Esophagus squamous epithelium (tissue), 5 donors: ENCODE measurements around the gene PORCN. TPM values are rescaled to one million over a fixed set of nuclear protein-coding genes. Genes with fewer than 3 reads are reported as not detected.
"Not testable (repeated sequence)": the region's sequence is repeated elsewhere in the genome, so short reads cannot be mapped to it uniquely, and the experiment has no call there.

Source experiments
- DNase-seq: peaks from one replicate; lab custom pipeline; 2025; lab: John Stamatoyannopoulos, UW
- H3K27ac ChIP-seq, 4 donors: fragments of 200-600 bp; sonication (generic); one replicate each; pipeline ENCODE4 v1.5.1; 2016 to 2019; ENCODE audit warnings: mild to moderate bottlenecking in 1 of 4
- H3K27me3 ChIP-seq, 4 donors: fragments of 200-600 bp; sonication (generic); 1 replicate in 3 of 4; 2 replicates in 1 of 4; pipeline versions ENCODE4 v1.5.1 to v1.6.0; 2017 to 2021; ENCODE audit warnings: antibody characterized with exemption in 1 of 4
- H3K36me3 ChIP-seq, 3 donors: fragments of 200-600 bp; sonication (generic); one replicate each; pipeline ENCODE4 v1.5.1; 2016 to 2019
- H3K4me1 ChIP-seq, 3 donors: fragments of 200-600 bp; sonication (generic); one replicate each; pipeline ENCODE4 v1.5.1; 2017 to 2019
- H3K4me3 ChIP-seq, 4 donors: fragments of 200-600 bp; sonication (generic); 1 replicate in 3 of 4; 2 replicates in 1 of 4; pipeline ENCODE4 v1.5.1; 2016 to 2019; ENCODE audit warnings: mild to moderate bottlenecking in 2 of 4, moderate library complexity in 1 of 4
- H3K9me3 ChIP-seq, 3 donors: fragments of 200-600 bp; sonication (generic); one replicate each; pipeline ENCODE4 v1.5.1; 2016 to 2019
- CTCF ChIP-seq, 6 experiments: fragments of 450-650 bp in 4 of 6; fragments of 200-600 bp in 2 of 6; sonication (generic) in 2 of 6; IDR thresholded peaks; one replicate each; pipeline ENCODE4 v1.5.1; 2016 to 2019; ENCODE audit warnings: antibody characterized with exemption in 6 of 6, mild to moderate bottlenecking in 4 of 6, moderate library complexity in 4 of 6
- POLR2A ChIP-seq, 4 donors: fragments of 450-650 bp; IDR thresholded peaks; one replicate each; pipeline ENCODE4 v1.6.1; 2017; ENCODE audit warnings: antibody characterized with exemption in 4 of 4, mild to moderate bottlenecking in 4 of 4, moderate library complexity in 3 of 4
- WGBS, 2 donors: methylation state at CpG; one replicate each; pipeline ENCODE4 v1.1.5; 2018; 5-methylcytosine and 5-hydroxymethylcytosine counted together
- intact Hi-C: fragments of 100-400 bp; cut with DNase I; formaldehyde crosslinking; loops from one replicate; pipeline ENCODE4 v1.15.0; 2022
- total RNA-seq, 4 donors: library from RNA; depleted of rRNA; stranded (reverse); fragments of >200 nt; gene quantifications; one replicate each; pipeline ENCODE4 v1.1.0, GENCODE V29; 2016
- donor health status: DM: yes; HTN: yes; CAD: no.

The PORCN gene
- total RNA-seq, 4 donors from 2014 or later = 11.2 to 25.8 (median 17.6) TPM

DNA sequence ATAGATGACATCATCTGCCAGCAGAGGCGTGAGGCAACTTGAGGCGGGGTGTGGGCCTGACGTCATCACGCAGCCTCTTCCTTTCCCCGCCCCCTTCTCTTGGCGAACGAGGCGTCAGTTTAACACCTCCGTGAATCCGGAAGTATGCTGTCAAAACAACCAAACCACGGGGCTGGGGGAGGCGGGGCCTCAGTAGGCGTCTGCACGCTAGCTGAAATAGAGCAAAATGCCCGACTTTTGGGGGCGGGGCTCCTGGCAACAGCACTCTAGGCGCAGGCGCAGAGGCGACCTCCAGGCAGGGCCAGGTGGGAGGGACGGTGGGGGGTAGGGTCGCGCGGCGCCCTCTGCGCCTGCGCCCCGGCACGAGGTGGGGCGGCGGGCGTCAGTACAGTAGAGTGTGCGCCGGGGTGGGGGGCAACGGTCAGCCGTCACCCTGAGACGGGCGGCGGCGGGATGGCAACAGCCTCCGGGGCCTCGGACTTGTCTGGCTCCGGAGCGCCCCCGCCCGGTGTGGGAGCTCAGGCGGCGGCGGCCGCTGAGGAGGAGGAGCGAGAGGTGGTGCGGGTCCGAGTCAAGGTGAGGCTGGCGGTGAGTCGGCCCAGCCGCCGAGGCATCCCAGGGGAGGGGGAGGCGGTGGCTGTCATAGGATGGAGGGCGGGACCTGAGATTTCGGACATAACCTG is 30.7 kb downstream of the PORCN start, which contains the start of gene TBC1D25:
TBC1D25 (plus strand) TSS at position 370 of the 683 bp plus-strand sequence; CDS start at position 454, 84 bp downstream.
- intact Hi-C loops = no loop called here
- WGBS, 2 donors = 0 to 49% methylated on average over 1 to 11 of the region's 59 CpGs
- peak; percentile 83 for DNase-seq
- peak within 1 kb of the TSS; percentile 87 to 95 (median 90) for H3K27ac ChIP-seq
- TF ChIP-seq CTCF (IDR thresholded peaks at IDR 0.05) = peak in 5 of 6 experiments; percentile 17 to 45 (median 29)
- TF ChIP-seq POLR2A (IDR thresholded peaks at IDR 0.05) = peak in 2 of 4 donors; percentile 46 to 60
- H3K4me3 ChIP-seq = peak within 1 kb of the TSS; percentile 59 to 81 (median 67)
- peaks cover 0 to 18% (median 6%) of the 10 kb centered on the region in 3 donors for H3K4me1 ChIP-seq
- no peaks in the 10 kb centered on the region for H3K9me3 ChIP-seq
- H3K36me3 ChIP-seq = peaks cover 0 to 25% (median 0%) of the 10 kb centered on the region in 3 donors
- H3K27me3 ChIP-seq = no peaks in the 10 kb centered on the region

GRCh38 chrX:48540028-48540375 is 31.2 kb downstream of the PORCN start:
- H3K27ac ChIP-seq = peak overlapping the region; percentile 87 to 95 (median 90)
- DNase-seq = no peak
- intact Hi-C loops = no loop called here
- WGBS, 2 donors = 0 to 45% methylated on average over 12 of the region's 12 CpGs
- H3K4me1 ChIP-seq = peaks cover 0 to 18% (median 6%) of the 10 kb centered on the region in 3 donors
- H3K4me3 ChIP-seq = peak overlapping the region; percentile 59 to 81 (median 67)
- peaks cover 0 to 30% (median 5%) of the 10 kb centered on the region in 3 donors for H3K36me3 ChIP-seq
- H3K9me3 ChIP-seq = no peaks in the 10 kb centered on the region
- TF ChIP-seq POLR2A (IDR thresholded peaks at IDR 0.05) (no peak), CTCF (IDR thresholded peaks at IDR 0.05) (peak in 1 of 6 experiments; percentile 0)
- H3K27me3 ChIP-seq = no peaks in the 10 kb centered on the region

- TF ChIP-seq CTCF (IDR thresholded peaks at IDR 0.05) (no peak), POLR2A (IDR thresholded peaks at IDR 0.05) (no peak)
- no peaks in the 10 kb centered on the region for H3K27me3 ChIP-seq
- intact Hi-C loops = no loop called here
- H3K4me3 ChIP-seq = peak overlapping the region; percentile 59 to 81 (median 67)
- H3K27ac ChIP-seq = peak overlapping the region; percentile 87 to 95 (median 90)
- peaks cover 0 to 18% (median 6%) of the 10 kb centered on the region in 3 donors for H3K4me1 ChIP-seq
- H3K9me3 ChIP-seq = no peaks in the 10 kb centered on the region
- DNase-seq = no peak
- peaks cover 0 to 35% (median 5%) of the 10 kb centered on the region in 3 donors for H3K36me3 ChIP-seq
- 70 to 74% methylated on average over 7 of the region's 7 CpGs for WGBS, 2 donors
Measured at GRCh38 chrX:48540480-48540879, 31.7 kb downstream of the PORCN start.

- Histone ChIP-seq H3K4me1 (peaks cover 0 to 18% (median 6%) of the 10 kb centered on the region in 3 donors), H3K27me3 (no peaks in the 10 kb centered on the region), H3K36me3 (peaks cover 0 to 43% (median 5%) of the 10 kb centered on the region in 3 donors), H3K4me3 (no peak overlapping the region), H3K27ac (no peak overlapping the region), H3K9me3 (no peaks in the 10 kb centered on the region)
- WGBS, 2 donors = 74 to 75% methylated on average over 9 of the region's 10 CpGs
- intact Hi-C loops = no loop called here
- DNase-seq = no peak
- TF ChIP-seq CTCF (IDR thresholded peaks at IDR 0.05) = no peak
- TF ChIP-seq POLR2A (IDR thresholded peaks at IDR 0.05) = no peak
Measured at GRCh38 chrX:48541140-48541814, 32.5 kb downstream of the PORCN start.

GRCh38 chrX:48548871-48549270 is 40.1 kb downstream of the PORCN start:
- no peak for DNase-seq
- peaks cover 0 to 77% (median 5%) of the 10 kb centered on the region in 3 donors for H3K36me3 ChIP-seq
- TF ChIP-seq POLR2A (IDR thresholded peaks at IDR 0.05) (no peak), CTCF (IDR thresholded peaks at IDR 0.05) (no peak)
- no peaks in the 10 kb centered on the region for H3K9me3 ChIP-seq
- no peaks in the 10 kb centered on the region for H3K4me1 ChIP-seq
- 76 to 91% methylated on average over 2 to 3 of the region's 3 CpGs for WGBS, 2 donors
- intact Hi-C loops = no loop called here
- no peaks in the 10 kb centered on the region for H3K27me3 ChIP-seq
- no peak overlapping the region for H3K4me3 ChIP-seq
- no peak overlapping the region for H3K27ac ChIP-seq

- H3K27me3 ChIP-seq, intact Hi-C loops, H3K4me3 ChIP-seq, DNase-seq, H3K9me3 ChIP-seq, H3K27ac ChIP-seq, H3K4me1 ChIP-seq: not testable (repeated sequence)
- H3K36me3 ChIP-seq = peaks cover 5 to 78% (median 13%) of the 10 kb centered on the region in 3 donors
- WGBS, 2 donors = 79 to 94% methylated on average over 5 to 6 of the region's 9 CpGs
Measured at GRCh38 chrX:48555731-48556325, 47.0 kb downstream of the PORCN start.
